ENCODE measurements around the gene DTX4.
"Not testable (repeated sequence)": the region's sequence is repeated elsewhere in the genome, so short reads cannot be mapped to it uniquely, and the experiment has no call there.

DNA sequence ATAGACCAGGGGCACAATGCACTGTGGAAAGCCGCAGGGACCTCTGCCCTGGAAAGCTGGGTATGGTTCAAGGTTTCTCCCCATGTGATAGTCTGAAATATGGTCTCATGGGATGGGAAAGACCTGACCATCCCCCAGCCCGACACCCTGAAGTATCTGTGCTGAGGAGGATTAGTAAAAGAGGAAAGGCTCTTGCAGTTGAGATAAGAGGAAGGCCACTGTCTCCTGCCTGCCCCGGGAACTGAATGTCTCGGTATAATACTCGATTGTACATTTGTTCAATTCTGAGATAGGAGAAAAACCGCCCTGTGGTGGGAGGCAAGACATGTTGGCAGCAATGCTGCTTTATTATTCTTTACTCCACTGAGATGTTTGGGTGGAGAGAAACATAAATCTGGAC is 35.4 kb upstream of the DTX4 start:
- TF ChIP-seq, protein P1, sequence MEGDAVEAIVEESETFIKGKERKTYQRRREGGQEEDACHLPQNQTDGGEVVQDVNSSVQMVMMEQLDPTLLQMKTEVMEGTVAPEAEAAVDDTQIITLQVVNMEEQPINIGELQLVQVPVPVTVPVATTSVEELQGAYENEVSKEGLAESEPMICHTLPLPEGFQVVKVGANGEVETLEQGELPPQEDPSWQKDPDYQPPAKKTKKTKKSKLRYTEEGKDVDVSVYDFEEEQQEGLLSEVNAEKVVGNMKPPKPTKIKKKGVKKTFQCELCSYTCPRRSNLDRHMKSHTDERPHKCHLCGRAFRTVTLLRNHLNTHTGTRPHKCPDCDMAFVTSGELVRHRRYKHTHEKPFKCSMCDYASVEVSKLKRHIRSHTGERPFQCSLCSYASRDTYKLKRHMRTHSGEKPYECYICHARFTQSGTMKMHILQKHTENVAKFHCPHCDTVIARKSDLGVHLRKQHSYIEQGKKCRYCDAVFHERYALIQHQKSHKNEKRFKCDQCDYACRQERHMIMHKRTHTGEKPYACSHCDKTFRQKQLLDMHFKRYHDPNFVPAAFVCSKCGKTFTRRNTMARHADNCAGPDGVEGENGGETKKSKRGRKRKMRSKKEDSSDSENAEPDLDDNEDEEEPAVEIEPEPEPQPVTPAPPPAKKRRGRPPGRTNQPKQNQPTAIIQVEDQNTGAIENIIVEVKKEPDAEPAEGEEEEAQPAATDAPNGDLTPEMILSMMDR (conservative IDR thresholded peaks at IDR 0.05 in 1 of 2, IDR thresholded peaks at IDR 0.05 in 1 of 2; ENCODE audit: extremely low read depth in 1 of 2, insufficient read depth in 1 of 2, low read depth in 1 of 2, low read length in 2 of 2), result not testable (repeated sequence)
- not testable (repeated sequence) for TF ChIP-seq EZH2 (IDR thresholded peaks at IDR 0.05; ENCODE audit: borderline replicate concordance, low read length)
